Stomach (tissue), 9 donors: ENCODE data around the gene PTPRN. TPM values are rescaled to one million over a fixed set of nuclear protein-coding genes. Genes with fewer than 3 reads are reported as not detected.

ENCODE experiments used
- DNase-seq, 2 donors: peaks; one replicate each; pipeline versions ENCODE4 v3.0.0 to v3.0.0-alpha.2; 2013 to 2019
- H3K27ac ChIP-seq, 5 donors: fragments of 200-600 bp in 4 of 5; sonication (generic) in 4 of 5; one replicate each; pipeline ENCODE4 v1.5.1; 2013 to 2019; ENCODE audit warnings: mild to moderate bottlenecking in 1 of 5, moderate library complexity in 1 of 5
- H3K27me3 ChIP-seq, 3 donors: fragments of 200-600 bp; sonication (generic); one replicate each; pipeline ENCODE4 v1.5.1; 2017 to 2019; ENCODE audit warnings: mixed run types in 1 of 3
- H3K36me3 ChIP-seq, 4 donors: fragments of 200-600 bp; sonication (generic); 1 replicate in 3 of 4; 2 replicates in 1 of 4; pipeline ENCODE4 v1.5.1; 2016 to 2019
- H3K4me1 ChIP-seq, 4 donors: fragments of 200-600 bp; sonication (generic); one replicate each; pipeline ENCODE4 v1.5.1; 2016 to 2019
- H3K4me3 ChIP-seq, 4 donors: fragments of 200-600 bp; sonication (generic) in 3 of 4; one replicate each; pipeline ENCODE4 v1.5.1; 2016 to 2019; ENCODE audit warnings: mild to moderate bottlenecking in 1 of 4
- H3K9me3 ChIP-seq, 4 donors: fragments of 200-600 bp; sonication (generic); one replicate each; pipeline ENCODE4 v1.5.1; 2016 to 2019
- CTCF ChIP-seq, 7 experiments: fragments of 450-650 bp in 4 of 7; fragments of 200-600 bp in 3 of 7; sonication (generic) in 3 of 7; IDR thresholded peaks; one replicate each; pipeline ENCODE4 v1.5.1; 2016 to 2019; ENCODE audit warnings: antibody characterized with exemption in 7 of 7, control low read depth in 2 of 7, mild to moderate bottlenecking in 1 of 7
- EP300 ChIP-seq: sonication (generic); formaldehyde crosslinking; IDR thresholded peaks from one replicate; pipeline ENCODE4 v1.6.1; 2017; ENCODE audit warnings: antibody characterized with exemption
- POLR2A ChIP-seq, 4 donors: fragments of 450-650 bp; IDR thresholded peaks; one replicate each; pipeline ENCODE4 v1.6.1; 2016; ENCODE audit warnings: antibody characterized with exemption in 4 of 4, control low read depth in 2 of 4, mild to moderate bottlenecking in 1 of 4, moderate library complexity in 1 of 4
- POLR2AphosphoS5 ChIP-seq, 3 donors: sonication (generic); formaldehyde crosslinking; IDR thresholded peaks; one replicate each; pipeline ENCODE4 v1.6.1; 2016; ENCODE audit warnings: antibody characterized with exemption in 3 of 3
- WGBS, 5 donors: extraction: QIAGEN DNeasy Blood & Tissue Kit in 3 of 5; methylation state at CpG; one replicate each; pipeline versions ENCODE4 v1.1.5 to v1.1.7; 2013 to 2018; 5-methylcytosine and 5-hydroxymethylcytosine counted together
- intact Hi-C: fragments of 100-400 bp; cut with DNase I; formaldehyde crosslinking; loops from one replicate; pipeline ENCODE4 v1.15.1; 2023; ENCODE audit warnings: low total_unique reads
- polyA plus RNA-seq, 3 donors: library from polyadenylated mRNA; stranded (reverse); fragments of 200-250 nt; gene quantifications; one replicate each; pipeline ENCODE4 v1.2.3, GENCODE V29; 2013
- total RNA-seq, 5 donors: library from RNA; depleted of rRNA; stranded (reverse); fragments of >200 nt; gene quantifications; one replicate each; pipeline versions ENCODE4 v1.1.0 to v1.2.3, GENCODE V29; 2014 to 2016
- donor health status: healthy with polysubstance abuse.
- donor health status: Bipolar disorder and iron deficiency.
- donor health status: healthy.

Gene PTPRN
- total and polyA plus RNA-seq, 8 donors = 1.1 to 11.3 (median 3.6) TPM; not detected in 1

- intact Hi-C loops = no loop called here
- Histone ChIP-seq H3K27ac (no peak overlapping the region), H3K4me3 (no peak overlapping the region), H3K27me3 (no peaks in the 10 kb centered on the region), H3K36me3 (no peaks in the 10 kb centered on the region), H3K4me1 (peaks cover 0 to 6% (median 0%) of the 10 kb centered on the region in 4 donors), H3K9me3 (no peaks in the 10 kb centered on the region)
- peak; percentile 61 to 73 for DNase-seq
- TF ChIP-seq CTCF (IDR thresholded peaks at IDR 0.05) = no peak
- no peak for TF ChIP-seq POLR2A (IDR thresholded peaks at IDR 0.05)
- 36 to 50% (median 44%) methylated on average over 6 to 8 of the region's 8 CpGs for WGBS, 5 donors
Observed at GRCh38 chr2:219269362-219270054, 39.7 kb downstream of the PTPRN start.

GRCh38 chr2:219268294-219268693, 40.9 kb downstream of the PTPRN start:
- Histone ChIP-seq H3K36me3 (no peaks in the 10 kb centered on the region), H3K4me1 (peaks cover 0 to 6% (median 0%) of the 10 kb centered on the region in 4 donors), H3K27me3 (no peaks in the 10 kb centered on the region), H3K27ac (no peak overlapping the region), H3K9me3 (no peaks in the 10 kb centered on the region), H3K4me3 (no peak overlapping the region)
- WGBS, 5 donors = 83 to 89% (median 89%) methylated on average over 2 of the region's 2 CpGs
- TF ChIP-seq POLR2AphosphoS5 (IDR thresholded peaks at IDR 0.05) (no peak), POLR2A (IDR thresholded peaks at IDR 0.05) (no peak), EP300 (no peak), CTCF (IDR thresholded peaks at IDR 0.05) (no peak)
- no peak for DNase-seq
- intact Hi-C loops = no loop called here

GRCh38 chr2:219266886-219267285, 42.3 kb downstream of the PTPRN start:
- Histone ChIP-seq H3K4me3 (no peak overlapping the region), H3K36me3 (no peaks in the 10 kb centered on the region), H3K4me1 (peaks cover 0 to 6% (median 0%) of the 10 kb centered on the region in 4 donors), H3K27ac (no peak overlapping the region), H3K9me3 (no peaks in the 10 kb centered on the region), H3K27me3 (peaks cover 0 to 4% (median 0%) of the 10 kb centered on the region in 3 donors)
- whole genome bisulfite sequencing, 5 donors = 80 to 100% (median 87%) methylated on average over 1 of the region's 1 CpG
- intact Hi-C loops = no loop called here
- no peak for TF ChIP-seq POLR2AphosphoS5 (IDR thresholded peaks at IDR 0.05)
- no peak for TF ChIP-seq CTCF (IDR thresholded peaks at IDR 0.05)
- no peak for TF ChIP-seq EP300
- DNase-seq = no peak

- peak in 1 of 2 donors; percentile 10 for DNase-seq
- WGBS, 5 donors = 62 to 83% (median 76%) methylated on average over 4 to 5 of the region's 5 CpGs
Observed at GRCh38 chr2:219266232-219266631, 43.0 kb downstream of the PTPRN start.

More at GRCh38 chr2:219266232-219266631, 43.0 kb downstream of the PTPRN start:
- Histone ChIP-seq H3K27ac (no peak overlapping the region), H3K36me3 (no peaks in the 10 kb centered on the region), H3K4me1 (peaks cover 0 to 6% (median 0%) of the 10 kb centered on the region in 4 donors), H3K27me3 (peaks cover 0 to 4% (median 0%) of the 10 kb centered on the region in 3 donors), H3K4me3 (no peak overlapping the region), H3K9me3 (no peaks in the 10 kb centered on the region)
- TF ChIP-seq EP300 (no peak), POLR2A (IDR thresholded peaks at IDR 0.05) (no peak), CTCF (IDR thresholded peaks at IDR 0.05) (no peak), POLR2AphosphoS5 (IDR thresholded peaks at IDR 0.05) (no peak)
- intact Hi-C loops = no loop called here
